ENCODE data around the gene PPP4R3A.
"Not testable (repeated sequence)": the region's sequence is repeated elsewhere in the genome, so short reads cannot be mapped to it uniquely, and the experiment has no call there.

The PPP4R3A gene

GRCh38 chr14:91409928-91410718, 100.0 kb downstream of the PPP4R3A start:
- no peak for DNase-seq (ENCODE audit: low read depth in 4 of 4, low spot score in 1 of 4)

GRCh38 chr14:91409240-91409639, 100.9 kb downstream of the PPP4R3A start:
- DNase-seq (ENCODE audit: low read depth in 4 of 4, low spot score in 1 of 4) = not testable (repeated sequence)

All from stimulated activated CD4-positive, alpha-beta T cell treated with anti-CD3 and anti-CD28 coated beads, Interleukin-1b, Interleukin-23, amount 100 ng/mL, for 24 hours (primary cell).